ENCODE data around the gene TRIM14. TPM values are rescaled to one million over a fixed set of nuclear protein-coding genes. Genes with fewer than 3 reads are reported as not detected.

Gene TRIM14
- total and polyA plus RNA-seq, 10 of the 15 experiments (the other 5 are each of a cell fraction or from before 2014, with no cell fraction given): 8.6 to 53.3 (median 35.7) TPM

GRCh38 chr9:98135938-98136337 lies 16.9 kb upstream of the TRIM14 start:
- H3K36me3 ChIP-seq (ENCODE audit: control insufficient read depth in 2 of 2, insufficient read depth in 2 of 2, low read length in 1 of 2): no peaks in the 10 kb centered on the region
- DNase-seq (ENCODE audit: low read depth, low spot score) (no peak), ATAC-seq (no peak), FAIRE-seq (no peak)
- H3K9me3 ChIP-seq (replicated peaks; ENCODE audit: control insufficient read depth, insufficient read depth, low read length): no peaks in the 10 kb centered on the region
- in situ Hi-C loops (cut with MboI) (no loop called here), intact Hi-C loops (cut with micrococcal nuclease; ENCODE audit: unreplicated experiment) (no loop called here)
- SMC1A ChIA-PET (ENCODE audit: uncharacterized antibody, unreplicated experiment): no interaction called here
- CTCF ChIA-PET: interaction anchor here (0.9 to 1.0 kb wide), 2 partner anchors 14 to 51 kb away, joined by 3 read pairs; no protein-coding TSS in a partner anchor
- RAD21 ChIA-PET (ENCODE audit: unreplicated experiment): no interaction called here
- WGBS (ENCODE audit: insufficient coverage, insufficient replicate concordance, low lambda C conversion rate, missing lambda C conversion rate): 70% methylated on average over 7 of the region's 7 CpGs
- TF ChIP-seq HDAC6 (IDR thresholded peaks at IDR 0.05; ENCODE audit: unreplicated experiment) (no peak), MEF2B (IDR thresholded peaks at IDR 0.05; ENCODE audit: partially characterized antibody, poor library complexity, severe bottlenecking) (peak; percentile 25)
- H2AFZ ChIP-seq (ENCODE audit: control insufficient read depth, low read depth, low read length): no peak overlapping the region
- no peak overlapping the region for H3K9ac ChIP-seq (ENCODE audit: control insufficient read depth, insufficient read depth, low read length)
- no peaks in the 10 kb centered on the region for H4K20me1 ChIP-seq (ENCODE audit: control insufficient read depth, insufficient read depth)
- H3K4me2 ChIP-seq (ENCODE audit: control insufficient read depth, insufficient read depth): no peak overlapping the region
- POLR2A ChIA-PET: interaction anchor here (0.5 kb wide), 1 partner anchor 93 kb away, joined by 3 read pairs; no protein-coding TSS in a partner anchor
- no peaks in the 10 kb centered on the region for H3K27me3 ChIP-seq (replicated peaks in 1 of 2; ENCODE audit: control insufficient read depth in 2 of 2, insufficient read depth in 2 of 2, low read length in 1 of 2)
- no peaks in the 10 kb centered on the region; the same call in 1 of the 2 replicates for H3K4me1 ChIP-seq (ENCODE audit: control insufficient read depth, insufficient read depth, low read length)
- no peaks in the 10 kb centered on the region for H3K79me2 ChIP-seq (ENCODE audit: control insufficient read depth, insufficient read depth, low read length)
- H3K4me3 ChIP-seq: no peak overlapping the region
- BruUV-seq (replicated peaks): no TSS peak
- H3K27ac ChIP-seq (ENCODE audit: control insufficient read depth, insufficient read depth): no peak overlapping the region

- intact Hi-C loops (cut with micrococcal nuclease; ENCODE audit: unreplicated experiment) (no loop called here), in situ Hi-C loops (cut with MboI) (no loop called here)
- WGBS (ENCODE audit: insufficient coverage, insufficient replicate concordance, low lambda C conversion rate, missing lambda C conversion rate): 38% methylated on average over 4 of the region's 4 CpGs
- H3K4me3 ChIP-seq: no peak overlapping the region
- H4K20me1 ChIP-seq (ENCODE audit: control insufficient read depth, insufficient read depth): no peaks in the 10 kb centered on the region
- H3K36me3 ChIP-seq (ENCODE audit: control insufficient read depth in 2 of 2, insufficient read depth in 2 of 2, low read length in 1 of 2): no peaks in the 10 kb centered on the region
- no peaks in the 10 kb centered on the region for H3K79me2 ChIP-seq (ENCODE audit: control insufficient read depth, insufficient read depth, low read length)
- H3K27me3 ChIP-seq (replicated peaks in 1 of 2; ENCODE audit: control insufficient read depth in 2 of 2, insufficient read depth in 2 of 2, low read length in 1 of 2): no peaks in the 10 kb centered on the region
- no peak overlapping the region for H3K27ac ChIP-seq (ENCODE audit: control insufficient read depth, insufficient read depth)
- H3K4me2 ChIP-seq (ENCODE audit: control insufficient read depth, insufficient read depth): no peak overlapping the region
- no peaks in the 10 kb centered on the region for H3K9me3 ChIP-seq (replicated peaks; ENCODE audit: control insufficient read depth, insufficient read depth, low read length)
- ATAC-seq (no peak), FAIRE-seq (no peak), DNase-seq (ENCODE audit: low read depth, low spot score) (no peak)
- ChIA-PET POLR2A (interaction anchor here (0.5 kb wide), 1 partner anchor 92 kb away, joined by 3 read pairs; no protein-coding TSS in a partner anchor), SMC1A (ENCODE audit: uncharacterized antibody, unreplicated experiment) (interaction anchor here (0.7 to 0.9 kb wide), 2 partner anchors 15 to 33 kb away, joined by 3 to 4 read pairs; no protein-coding TSS in a partner anchor), RAD21 (ENCODE audit: unreplicated experiment) (no interaction called here), CTCF (interaction anchor here (1.1 kb wide), 1 partner anchor 62 kb away, joined by 4 read pairs; no protein-coding TSS in a partner anchor)
- no peaks in the 10 kb centered on the region; the same call in 1 of the 2 replicates for H3K4me1 ChIP-seq (ENCODE audit: control insufficient read depth, insufficient read depth, low read length)
- TF ChIP-seq LARP7 (IDR thresholded peaks at IDR 0.05) (no peak), ZNF24 (IDR thresholded peaks at IDR 0.05) (no peak), E2F4 (IDR thresholded peaks at IDR 0.05; ENCODE audit: low read depth, low read length) (no peak), BHLHE40 (IDR thresholded peaks at IDR 0.05; ENCODE audit: borderline replicate concordance in 1 of 2, low read depth in 2 of 2, low read length in 1 of 2) (no peak)
- H3K9ac ChIP-seq (ENCODE audit: control insufficient read depth, insufficient read depth, low read length): no peak overlapping the region
- H2AFZ ChIP-seq (ENCODE audit: control insufficient read depth, low read depth, low read length): no peak overlapping the region
- BruUV-seq (replicated peaks): no TSS peak
Measured at GRCh38 chr9:98135558-98135934, 16.5 kb upstream of the TRIM14 start.
